Brain microvascular endothelial cell (primary cell): ENCODE results near the gene MAN1C1.

Experiments used
- DNase-seq: peaks from one replicate; pipeline ENCODE4 v3.0.0-alpha.2; 2020
- H3K27ac ChIP-seq: fragments of 250-450 bp; sonication (Bioruptor Pico); 2 replicates; pipeline ENCODE4 v1.5.1; 2020; ENCODE audit warnings: mild to moderate bottlenecking, moderate library complexity
- H3K27me3 ChIP-seq: fragments of 250-450 bp; sonication (Bioruptor Pico); replicated peaks from 2 replicates; pipeline ENCODE4 v1.5.1; 2020; ENCODE audit warnings: mild to moderate bottlenecking
- H3K36me3 ChIP-seq: fragments of 250-450 bp; sonication (Bioruptor Pico); replicated peaks from 2 replicates; pipeline ENCODE4 v1.5.1; 2020; ENCODE audit warnings: mild to moderate bottlenecking
- H3K4me3 ChIP-seq: 2 replicates; pipeline ENCODE4 v1.5.1; 2011; ENCODE audit warnings: low read depth, mild to moderate bottlenecking, control low read depth, low read length, moderate library complexity
- CTCF ChIP-seq: IDR thresholded peaks from 2 replicates; pipeline ENCODE4 v1.5.1; 2011; ENCODE audit warnings: low read depth, mild to moderate bottlenecking, moderate library complexity, low read length, control low read depth, inconsistent platforms; ENCODE audit errors: missing control alignments
- in situ Hi-C: cut with HindIII; loops from 2 replicates; pipeline ENCODE4 v1.10.0; 2017; ENCODE audit warnings: low sequenced_read_pairs, low pct_ligation_motif_present

The MAN1C1 gene

GRCh38 chr1:25669781-25670567 is 53.4 kb downstream of the MAN1C1 start:
- no peak for DNase-seq
- TF ChIP-seq CTCF, result no peak
- H3K27me3 ChIP-seq, result peaks cover 4% of the 10 kb centered on the region
- H3K27ac ChIP-seq, result no peak overlapping the region
- no peak overlapping the region for H3K4me3 ChIP-seq
- in situ Hi-C loops, result no loop called here
- H3K36me3 ChIP-seq, result no peaks in the 10 kb centered on the region

- no peaks in the 10 kb centered on the region for H3K36me3 ChIP-seq
- TF ChIP-seq CTCF, result no peak
- peaks cover 12% of the 10 kb centered on the region for H3K27me3 ChIP-seq
- H3K27ac ChIP-seq, result no peak overlapping the region
- no peak overlapping the region for H3K4me3 ChIP-seq
- no peak for DNase-seq
- in situ Hi-C loops, result no loop called here
These were observed 55.3 kb downstream of the MAN1C1 start for GRCh38 chr1:25671929-25672328.

DNA sequence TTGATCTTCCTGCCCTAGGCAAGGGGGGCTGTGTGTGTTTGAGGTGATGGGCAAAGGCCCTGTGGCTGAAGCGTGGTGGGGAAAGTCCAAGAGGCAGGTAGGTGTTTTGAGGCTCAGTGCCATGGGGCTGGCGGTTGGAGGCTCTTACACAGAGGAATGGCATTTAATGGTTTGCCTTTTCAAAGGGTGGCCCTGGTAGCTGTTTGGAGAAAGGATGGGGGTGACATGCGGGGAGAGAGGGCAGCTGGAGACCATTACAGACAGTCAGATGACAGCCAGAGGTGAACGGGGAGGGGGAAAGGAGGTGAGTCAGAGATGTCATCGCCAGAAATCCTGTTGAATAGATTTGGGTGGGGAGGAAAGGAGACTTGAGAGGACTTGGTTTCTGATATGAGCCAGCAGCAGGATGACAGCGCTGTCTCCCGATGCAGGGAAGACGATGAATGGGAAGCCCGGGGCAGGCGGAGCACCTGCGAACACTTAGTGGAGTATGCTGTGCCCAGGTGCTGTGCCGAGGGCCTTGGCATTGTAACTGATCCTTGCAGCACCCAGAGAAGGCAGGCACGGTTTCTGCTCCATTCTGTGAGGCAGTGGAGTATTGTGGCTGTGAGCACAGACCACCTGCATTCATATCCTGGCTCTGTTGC is 56.3 kb downstream of the MAN1C1 start:
- DNase-seq, result no peak
- TF ChIP-seq CTCF, result no peak
- peaks cover 15% of the 10 kb centered on the region for H3K27me3 ChIP-seq
- H3K4me3 ChIP-seq, result no peak overlapping the region
- H3K27ac ChIP-seq, result no peak overlapping the region
- H3K36me3 ChIP-seq, result no peaks in the 10 kb centered on the region
- in situ Hi-C loops, result no loop called here

DNA sequence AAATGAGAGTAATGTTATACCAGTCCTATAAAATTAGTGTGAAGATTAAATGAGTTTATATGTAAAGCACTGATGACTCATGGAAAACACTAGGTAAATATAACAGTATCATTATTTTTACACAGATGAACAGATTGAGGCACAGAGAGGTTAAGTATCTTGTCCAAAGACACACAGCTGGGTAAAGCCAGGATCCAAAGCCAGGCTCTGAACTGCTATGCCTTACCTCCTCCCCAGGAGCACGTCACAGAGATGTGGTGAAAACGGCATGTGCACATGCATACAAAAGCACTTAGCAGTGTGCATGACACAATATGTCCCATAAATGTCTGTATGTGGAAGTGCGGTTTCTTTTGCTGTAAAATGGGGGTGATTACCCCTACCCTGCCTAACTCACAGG is 56.9 kb downstream of the MAN1C1 start:
- peaks cover 19% of the 10 kb centered on the region for H3K27me3 ChIP-seq
- no peaks in the 10 kb centered on the region for H3K36me3 ChIP-seq
- DNase-seq, result no peak
- no peak overlapping the region for H3K27ac ChIP-seq
- no peak for TF ChIP-seq CTCF
- in situ Hi-C loops, result no loop called here
- H3K4me3 ChIP-seq, result no peak overlapping the region

GRCh38 chr1:25673962-25674806 is 57.6 kb downstream of the MAN1C1 start:
- H3K27me3 ChIP-seq, result peaks cover 19% of the 10 kb centered on the region
- no peak for TF ChIP-seq CTCF
- H3K27ac ChIP-seq, result no peak overlapping the region
- DNase-seq, result no peak
- no peak overlapping the region for H3K4me3 ChIP-seq
- no peaks in the 10 kb centered on the region for H3K36me3 ChIP-seq
- in situ Hi-C loops, result no loop called here
